Mucosa of stomach (tissue), 1 donor: ENCODE results near the gene BACE1-AS.
"Not testable (repeated sequence)": the region's sequence is repeated elsewhere in the genome, so short reads cannot be mapped to it uniquely, and the experiment has no call there.

ENCODE experiments used
- H3K27me3 ChIP-seq: one replicate; pipeline ENCODE4 v1.7.0; 2013; ENCODE audit warnings: mild to moderate bottlenecking, low read length; ENCODE audit not compliant: control insufficient read depth, insufficient read depth
- H3K36me3 ChIP-seq: one replicate; pipeline ENCODE4 v1.7.0; 2013; ENCODE audit warnings: low read length; ENCODE audit not compliant: control insufficient read depth, insufficient read depth
- H3K4me1 ChIP-seq: one replicate; pipeline ENCODE4 v1.7.0; 2013; ENCODE audit warnings: mild to moderate bottlenecking, low read length; ENCODE audit not compliant: control insufficient read depth, insufficient read depth
- H3K4me3 ChIP-seq: one replicate; pipeline ENCODE4 v1.7.0; 2013; ENCODE audit warnings: low read length
- H3K9ac ChIP-seq: one replicate; pipeline ENCODE4 v1.7.0; 2013; ENCODE audit warnings: mild to moderate bottlenecking, low read length, moderate library complexity
- H3K9me3 ChIP-seq: one replicate; pipeline ENCODE4 v1.7.0; 2013; ENCODE audit warnings: mild to moderate bottlenecking, low read length, moderate library complexity; ENCODE audit not compliant: control insufficient read depth
- donor health status: Pancreatic carcinoma.

Gene BACE1-AS

DNA sequence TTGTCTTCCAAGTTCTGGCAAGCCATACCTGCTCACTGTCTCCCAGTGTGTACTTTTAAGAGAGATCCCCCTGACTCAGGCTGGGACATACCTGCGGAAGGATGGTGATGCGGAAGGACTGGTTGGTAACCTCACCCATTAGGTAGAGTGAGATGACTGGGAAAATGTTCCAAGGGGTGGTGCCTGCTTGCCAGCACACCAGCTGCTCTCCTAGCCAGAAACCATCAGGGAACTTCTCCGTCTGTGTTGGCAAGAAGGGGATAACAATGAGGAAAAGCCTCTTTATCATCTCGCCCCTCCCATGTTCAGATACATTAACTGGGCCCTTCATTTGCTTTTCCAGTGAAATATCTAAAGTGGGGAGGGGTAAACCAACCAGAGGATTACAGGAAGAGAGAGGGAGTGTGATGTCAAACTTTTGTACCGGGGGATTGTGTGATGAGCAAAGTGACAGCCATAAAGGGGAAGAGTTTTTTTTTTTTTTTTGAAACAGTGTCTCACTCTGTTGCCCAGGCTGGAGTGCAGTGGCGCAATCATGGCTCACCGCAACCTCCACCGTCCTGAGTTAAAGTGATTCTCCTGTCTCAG, at the start of gene BACE1-AS:
BACE1-AS (plus strand) TSS at position 538 of the 588 bp plus-strand sequence.
- Histone ChIP-seq H3K27me3 (no peaks in the 10 kb centered on the region), H3K36me3 (peaks cover 4% of the 10 kb centered on the region), H3K9me3 (no peaks in the 10 kb centered on the region), H3K9ac (no peak within 1 kb of the TSS), H3K4me1 (no peaks in the 10 kb centered on the region), H3K4me3 (no peak within 1 kb of the TSS)

DNA sequence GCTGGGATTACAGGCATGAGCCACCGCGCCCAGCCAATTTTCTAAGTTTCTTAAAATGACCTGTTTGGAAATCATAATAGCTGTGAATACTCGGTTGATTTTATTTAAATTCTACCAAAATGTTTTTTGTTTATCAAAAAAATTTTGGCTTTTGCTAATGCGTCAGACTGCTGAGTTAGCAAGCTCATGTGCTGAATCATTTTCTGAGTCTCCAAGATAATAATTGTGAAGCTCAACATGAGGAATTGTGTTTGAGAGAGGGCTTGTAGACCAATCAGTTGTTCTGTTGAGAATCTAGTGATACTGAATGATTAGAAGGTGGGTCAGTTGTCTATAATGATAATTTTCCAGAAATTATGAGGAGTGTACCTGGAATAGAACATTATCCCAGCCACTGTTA, 42.8 kb upstream of the BACE1-AS start:
- Histone ChIP-seq H3K4me3 (no peak overlapping the region), H3K4me1 (no peaks in the 10 kb centered on the region), H3K9me3 (no peaks in the 10 kb centered on the region), H3K27me3 (no peaks in the 10 kb centered on the region), H3K9ac (no peak overlapping the region), H3K36me3 (no peaks in the 10 kb centered on the region)

DNA sequence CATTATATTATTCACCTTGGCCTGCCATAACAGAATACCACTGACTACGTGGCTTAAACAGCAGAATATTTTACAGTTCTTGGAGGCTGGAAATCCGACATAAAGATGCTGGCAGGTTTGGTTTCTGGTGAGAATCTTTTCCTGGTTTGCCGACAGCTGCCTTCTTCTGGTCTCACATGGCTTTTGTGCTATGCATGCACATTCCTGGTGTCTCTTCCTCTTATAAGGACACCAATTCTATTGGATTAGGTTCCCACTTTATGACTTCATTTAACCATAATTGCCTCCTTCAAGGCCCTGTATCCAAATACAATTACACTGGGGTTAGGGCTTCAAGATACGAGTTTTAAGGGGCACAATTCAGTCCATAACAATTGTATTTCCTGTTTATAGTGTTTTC, 41.6 kb upstream of the BACE1-AS start:
- H3K36me3 ChIP-seq = no peaks in the 10 kb centered on the region
- no peaks in the 10 kb centered on the region for H3K27me3 ChIP-seq
- no peaks in the 10 kb centered on the region for H3K4me1 ChIP-seq
- no peak overlapping the region for H3K4me3 ChIP-seq
- H3K9ac ChIP-seq = no peak overlapping the region
- no peaks in the 10 kb centered on the region for H3K9me3 ChIP-seq

DNA sequence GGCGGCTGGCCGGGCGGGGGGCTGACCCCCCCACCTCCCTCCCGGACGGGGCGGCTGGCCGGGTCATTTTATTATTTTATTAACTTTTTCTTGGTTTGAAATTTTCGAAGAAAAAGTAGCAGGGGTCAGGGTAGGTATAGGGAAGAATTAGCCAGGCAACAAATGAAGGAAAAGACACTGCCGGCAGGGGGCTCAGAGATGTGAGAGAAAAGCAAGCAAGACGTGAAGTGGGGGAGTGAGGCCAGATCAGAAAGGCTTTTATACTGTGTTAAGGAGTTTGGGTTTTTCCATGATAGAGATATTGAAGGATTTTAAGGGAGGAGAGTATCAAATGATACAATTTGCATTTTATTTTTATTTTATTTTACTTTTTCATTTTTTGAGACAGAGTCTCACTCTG, 39.6 kb upstream of the BACE1-AS start:
- H3K9ac ChIP-seq = no peak overlapping the region
- no peak overlapping the region for H3K4me3 ChIP-seq
- H3K9me3 ChIP-seq = no peaks in the 10 kb centered on the region
- H3K4me1 ChIP-seq = no peaks in the 10 kb centered on the region
- no peaks in the 10 kb centered on the region for H3K36me3 ChIP-seq
- no peaks in the 10 kb centered on the region for H3K27me3 ChIP-seq

DNA sequence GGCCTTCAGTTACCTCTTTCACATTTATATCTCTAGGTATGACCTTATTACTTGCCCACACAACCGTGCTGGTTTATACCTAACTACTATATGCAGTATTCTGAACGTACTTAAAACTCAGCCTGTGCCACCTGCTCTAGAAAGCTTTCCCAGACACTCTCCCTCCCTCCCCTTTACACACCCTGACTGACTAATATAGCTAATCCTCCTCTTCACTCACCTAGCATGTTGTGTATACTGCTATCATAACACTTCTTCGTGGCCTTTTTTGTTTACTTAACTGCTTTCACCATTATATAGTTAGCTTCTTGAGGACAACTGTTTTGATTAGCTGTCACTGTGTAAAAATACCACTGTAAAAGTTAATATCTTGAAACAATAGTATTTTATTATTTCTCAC, 35.2 kb upstream of the BACE1-AS start:
- peaks cover 6% of the 10 kb centered on the region for H3K4me1 ChIP-seq
- no peaks in the 10 kb centered on the region for H3K36me3 ChIP-seq
- no peak overlapping the region for H3K4me3 ChIP-seq
- H3K9ac ChIP-seq = no peak overlapping the region
- no peaks in the 10 kb centered on the region for H3K27me3 ChIP-seq
- H3K9me3 ChIP-seq = no peaks in the 10 kb centered on the region

DNA sequence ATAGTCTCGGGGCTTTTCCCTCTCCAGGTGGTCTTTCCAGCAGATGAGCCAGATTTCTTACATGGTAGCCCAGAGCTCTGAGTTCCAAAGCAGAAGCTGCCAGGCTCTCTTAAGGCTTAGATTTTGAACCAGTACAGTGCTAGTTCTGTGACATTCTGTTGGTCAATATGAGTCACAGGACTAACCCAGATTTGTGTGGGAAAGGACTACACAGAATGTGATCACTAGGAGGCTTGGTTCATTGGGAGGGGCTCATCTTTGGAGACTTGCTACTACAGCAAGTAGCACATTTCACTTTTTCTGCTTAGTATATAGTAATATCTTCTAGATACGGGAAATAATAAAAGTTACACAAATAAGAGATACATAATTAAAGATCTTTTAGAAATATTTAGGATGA, 34.6 kb upstream of the BACE1-AS start:
- Histone ChIP-seq H3K36me3 (no peaks in the 10 kb centered on the region), H3K4me1 (peaks cover 6% of the 10 kb centered on the region), H3K4me3 (no peak overlapping the region), H3K9me3 (no peaks in the 10 kb centered on the region), H3K27me3 (no peaks in the 10 kb centered on the region), H3K9ac (no peak overlapping the region)

DNA sequence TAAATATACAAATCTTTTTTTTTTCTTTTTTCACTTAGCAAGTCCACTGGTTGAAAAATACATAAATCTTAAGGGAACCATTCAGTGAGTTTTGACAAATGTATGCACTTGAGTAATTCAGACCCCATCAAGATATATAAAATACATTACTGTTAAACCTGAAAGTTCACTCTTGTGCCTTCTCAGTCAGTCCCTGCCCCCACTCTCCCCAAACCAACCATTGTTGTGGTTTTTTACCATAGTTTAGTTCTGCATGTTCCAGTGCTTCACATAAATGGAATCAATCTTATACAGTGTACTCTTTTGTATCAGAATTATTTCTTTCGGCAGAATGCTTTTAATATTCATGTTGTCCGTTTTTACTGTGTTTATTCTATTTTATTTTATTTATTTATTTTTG, 32.6 kb upstream of the BACE1-AS start:
- Histone ChIP-seq H3K4me1 (peaks cover 6% of the 10 kb centered on the region), H3K27me3 (no peaks in the 10 kb centered on the region), H3K9ac (no peak overlapping the region), H3K9me3 (no peaks in the 10 kb centered on the region), H3K4me3 (no peak overlapping the region), H3K36me3 (no peaks in the 10 kb centered on the region)

DNA sequence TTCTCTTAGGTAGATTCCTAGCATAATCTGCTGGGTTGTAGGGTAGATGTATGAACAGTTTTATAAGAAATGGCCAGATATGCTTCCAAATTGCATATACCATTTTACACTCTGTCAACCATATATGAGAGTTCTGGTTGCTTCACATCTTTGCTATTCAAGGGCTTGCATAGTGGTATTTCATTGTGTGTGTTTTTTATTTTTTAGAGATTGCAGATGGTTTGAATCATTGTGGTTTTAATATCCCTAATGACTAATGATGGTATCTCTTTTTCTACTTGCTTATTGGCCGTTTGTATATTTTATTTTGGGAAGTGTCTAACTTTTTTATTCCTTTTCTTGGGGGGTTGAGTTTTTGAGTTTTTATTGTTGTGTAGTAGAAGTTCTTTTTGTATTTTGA, 31.7 kb upstream of the BACE1-AS start:
- Histone ChIP-seq H3K4me1 (peaks cover 6% of the 10 kb centered on the region), H3K4me3 (no peak overlapping the region), H3K27me3 (no peaks in the 10 kb centered on the region), H3K9ac (no peak overlapping the region), H3K36me3 (no peaks in the 10 kb centered on the region), H3K9me3 (no peaks in the 10 kb centered on the region)

DNA sequence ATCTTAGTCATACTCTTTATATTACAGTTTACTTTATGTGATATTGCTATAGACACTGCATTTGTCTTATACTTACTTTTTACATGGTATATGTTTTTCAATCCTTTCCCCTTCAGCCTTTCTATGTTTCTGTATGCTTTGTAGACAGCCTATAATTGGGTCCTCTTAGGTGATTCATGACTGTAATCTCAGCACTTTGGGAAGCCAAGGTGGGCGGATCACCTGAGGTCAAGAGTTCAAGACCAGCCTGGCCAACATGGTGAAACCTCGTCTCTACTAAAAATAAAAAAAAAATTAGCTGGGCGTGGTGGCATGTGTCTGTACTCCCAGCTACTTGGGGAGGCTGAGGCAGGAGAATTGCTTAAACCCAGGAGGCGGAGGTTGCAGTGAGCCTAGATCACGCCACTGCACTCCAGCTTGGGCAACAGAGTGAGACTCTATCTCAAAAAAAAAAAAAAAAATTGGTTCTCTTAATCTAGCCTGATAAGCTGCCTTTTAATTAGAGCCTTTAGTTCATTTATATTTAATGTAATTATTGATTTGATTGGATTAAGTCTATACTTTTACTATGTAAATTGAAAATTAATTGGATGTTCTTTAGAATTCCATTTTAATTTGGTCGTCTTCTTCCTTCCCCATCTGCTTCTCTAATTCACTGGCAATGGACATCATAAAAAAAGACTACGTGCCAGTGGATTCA, 26.4 kb upstream of the BACE1-AS start:
- H3K4me1 ChIP-seq, H3K9me3 ChIP-seq, H3K4me3 ChIP-seq, H3K36me3 ChIP-seq, H3K9ac ChIP-seq, H3K27me3 ChIP-seq: not testable (repeated sequence)

DNA sequence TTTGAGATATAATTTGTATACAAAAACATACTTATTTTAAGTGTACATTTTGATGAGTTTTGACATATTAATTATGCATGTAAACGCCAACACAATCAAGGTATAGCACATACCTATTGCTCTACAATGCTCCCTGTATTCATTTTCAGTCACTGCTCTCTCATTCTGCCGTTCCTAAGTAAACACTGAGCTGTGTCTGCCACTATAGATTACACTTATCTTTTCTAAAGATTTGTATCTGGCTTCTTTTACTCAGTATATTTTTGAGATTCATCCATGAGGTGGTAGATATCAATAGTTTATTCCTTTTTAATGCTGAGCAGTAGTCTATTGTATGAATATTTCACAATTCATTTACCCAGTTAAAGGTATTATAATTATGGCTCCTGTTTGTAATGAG, 25.4 kb upstream of the BACE1-AS start:
- H3K36me3 ChIP-seq = no peaks in the 10 kb centered on the region
- no peaks in the 10 kb centered on the region for H3K4me1 ChIP-seq

DNA sequence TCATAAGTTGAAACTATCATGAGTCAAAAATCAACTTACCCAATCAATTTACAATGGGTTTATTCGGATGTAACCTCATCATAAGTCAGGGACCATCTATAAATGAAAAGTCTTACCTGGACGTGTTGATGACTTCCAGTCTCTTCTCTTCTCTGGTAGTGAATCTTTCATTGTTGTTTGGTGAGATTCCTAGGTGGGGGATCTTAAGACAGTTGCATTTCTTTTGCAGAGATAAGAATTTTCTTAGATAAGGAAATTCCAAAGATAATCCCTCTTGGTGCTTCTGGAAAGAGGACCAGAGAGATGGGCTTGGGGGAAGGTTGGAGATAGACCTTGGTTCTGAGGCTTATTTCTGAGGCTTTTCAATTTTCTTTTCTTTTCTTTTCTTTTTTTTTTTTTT, 21.3 kb upstream of the BACE1-AS start:
- Histone ChIP-seq H3K4me1 (no peaks in the 10 kb centered on the region), H3K4me3 (no peak overlapping the region), H3K9ac (no peak overlapping the region), H3K9me3 (no peaks in the 10 kb centered on the region), H3K36me3 (no peaks in the 10 kb centered on the region), H3K27me3 (no peaks in the 10 kb centered on the region)

More for the DNA sequence above, 25.4 kb upstream of the BACE1-AS start:
- H3K9ac ChIP-seq = no peak overlapping the region
- H3K4me3 ChIP-seq = no peak overlapping the region
- no peaks in the 10 kb centered on the region for H3K27me3 ChIP-seq
- no peaks in the 10 kb centered on the region for H3K9me3 ChIP-seq

DNA sequence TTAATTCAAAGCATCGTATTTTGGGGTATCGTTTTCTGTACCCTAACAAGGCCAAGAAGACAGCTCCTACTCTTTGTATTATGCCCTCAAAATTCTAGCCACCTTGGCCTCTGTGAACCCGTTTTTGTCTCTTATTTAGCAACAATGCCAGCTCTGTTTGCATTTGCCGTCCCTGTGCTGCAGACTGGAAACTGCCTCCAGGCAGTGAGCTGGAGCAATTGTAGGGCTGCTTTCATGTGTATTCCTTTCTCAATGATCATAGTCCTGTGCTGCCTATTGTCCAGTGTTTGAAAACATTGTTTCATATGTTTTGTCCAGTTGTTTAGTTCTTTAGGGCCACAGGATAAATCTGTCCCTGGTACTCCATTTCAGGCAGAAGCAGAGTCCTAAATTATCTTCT, 19.9 kb upstream of the BACE1-AS start:
- Histone ChIP-seq H3K4me3 (no peak overlapping the region), H3K27me3 (no peaks in the 10 kb centered on the region), H3K9ac (no peak overlapping the region), H3K4me1 (no peaks in the 10 kb centered on the region), H3K36me3 (no peaks in the 10 kb centered on the region), H3K9me3 (no peaks in the 10 kb centered on the region)

DNA sequence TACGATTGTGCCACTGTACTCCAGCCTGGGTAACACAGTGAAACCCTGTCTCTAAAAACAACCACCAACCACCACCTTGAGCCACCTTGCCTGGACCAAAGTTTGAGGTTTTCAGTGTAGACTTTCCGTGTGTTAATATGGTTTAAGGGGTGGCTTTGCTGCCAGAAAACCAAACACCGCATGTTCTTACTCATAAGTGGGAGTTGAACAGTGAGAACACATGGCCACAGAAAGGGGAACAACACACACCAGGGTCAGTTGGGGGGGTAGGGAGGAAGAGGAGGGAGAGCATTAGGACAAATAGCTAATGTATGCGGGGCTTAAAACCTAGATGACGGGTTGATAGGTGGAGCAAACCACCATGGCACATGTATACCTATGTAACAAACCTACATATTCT, 19.0 kb upstream of the BACE1-AS start:
- H3K4me1 ChIP-seq, H3K27me3 ChIP-seq, H3K4me3 ChIP-seq, H3K36me3 ChIP-seq, H3K9ac ChIP-seq, H3K9me3 ChIP-seq: not testable (repeated sequence)
